Pancreas (tissue), 10 donors: ENCODE measurements around the gene KCNJ3. TPM values are rescaled to one million over a fixed set of nuclear protein-coding genes. Genes with fewer than 3 reads are reported as not detected.

ENCODE experiments used
- ATAC-seq, 4 donors: fragments of 200-7000 bp; cut with Tn5 transposase; one replicate each; pipeline versions ENCODE4 v1.8.0 to v1.9.1; 2020; ENCODE audit warnings: mild to moderate bottlenecking in 4 of 4, moderate library complexity in 4 of 4
- DNase-seq, 6 donors: peaks; one replicate each; pipeline ENCODE4 v3.0.0-alpha.2; 2020
- FAIRE-seq: peaks from 2 replicates; lab custom pipeline; 2012; peaks lifted over from hg19 to GRCh38; lab: Jason Lieb, UNC
- H3K27ac ChIP-seq, 4 donors: fragments of 200-600 bp; sonication (generic); 1 replicate in 3 of 4; 2 replicates in 1 of 4; pipeline versions ENCODE4 v1.5.0 to v1.8.0; 2020
- H3K27me3 ChIP-seq, 4 donors: fragments of 200-600 bp; one replicate each; pipeline ENCODE4 v1.8.0; 2021
- H3K36me3 ChIP-seq, 3 donors: fragments of 200-600 bp; sonication (generic) in 1 of 3; one replicate each; pipeline versions ENCODE4 v1.5.0 to v1.8.0; 2020 to 2021
- H3K4me1 ChIP-seq, 3 donors: fragments of 200-600 bp; one replicate each; pipeline ENCODE4 v1.8.0; 2021
- H3K4me3 ChIP-seq, 4 donors: fragments of 200-600 bp; sonication (generic) in 2 of 4; one replicate each; pipeline versions ENCODE4 v1.5.0 to v1.8.0; 2020 to 2021
- H3K9me3 ChIP-seq, 4 donors: fragments of 200-600 bp; one replicate each; pipeline ENCODE4 v1.8.0; 2021
- CTCF ChIP-seq, 4 donors: fragments of 200-600 bp; sonication (generic) in 3 of 4; IDR thresholded peaks; one replicate each; pipeline versions ENCODE4 v1.5.0 to v1.8.0; 2021; ENCODE audit warnings: antibody characterized with exemption in 4 of 4
- WGBS, 2 donors: extraction: QIAGEN DNeasy Blood & Tissue Kit; methylation state at CpG; one replicate each; pipeline ENCODE4 v1.1.7; 2013; 5-methylcytosine and 5-hydroxymethylcytosine counted together
- intact Hi-C, 3 donors: fragments of 100-400 bp; cut with DNase I; formaldehyde crosslinking; loops; one replicate each; pipeline versions ENCODE4 v1.11.1 to v1.14.2; 2022
- polyA plus RNA-seq, 2 donors: library from polyadenylated mRNA; stranded (reverse); fragments of 200-250 nt; gene quantifications; one replicate each; pipeline ENCODE4 v1.2.3, GENCODE V29; 2013
- total RNA-seq, 6 donors: library from RNA; stranded (reverse); fragmentation: NEBNext Ultra II Directional in 4 of 6; extraction: Animal tissue kit (Norgen Biotek cat#: 25700) in 4 of 6; gene quantifications; one replicate each; pipeline versions ENCODE4 v1.2.1 to v1.2.4, GENCODE V29; 2021 to 2023
- donor health status: healthy with polysubstance abuse.
- donor health status: DM: no; HTN: no; CAD: no; lungs with moderate emphysema.
- donor health status: DM: no; HTN: no; CAD: no.
- donor health status: control.
- donor health status: control.
- donor health status: Bipolar disorder and iron deficiency.
- donor health status: DM: yes; HTN: yes; CAD: no.
- donor health status: DM: no; HTN: no; CAD: no.
- donor health status: DM: no; HTN: no; CAD: no.
- donor health status: DM: yes; HTN: yes; CAD: no.

Gene KCNJ3
- total and polyA plus RNA-seq, 8 donors, result 0.66 to 3.1 (median 0.90) TPM

GRCh38 chr2:154700136-154700535, 1.6 kb downstream of the KCNJ3 start:
- no peak for TF ChIP-seq CTCF (IDR thresholded peaks at IDR 0.05)
- no peak for FAIRE-seq
- intact Hi-C loops, result no loop called here

GRCh38 chr2:154704991-154705390, 6.5 kb downstream of the KCNJ3 start:
- DNase-seq (no peak), FAIRE-seq (no peak), ATAC-seq (peak in 1 of 4 donors; percentile 36)
- TF ChIP-seq CTCF (IDR thresholded peaks at IDR 0.05), result no peak
- intact Hi-C loops, result no loop called here
- Histone ChIP-seq H3K4me3 (no peak overlapping the region), H3K9me3 (no peaks in the 10 kb centered on the region), H3K27ac (no peak overlapping the region), H3K27me3 (no peaks in the 10 kb centered on the region), H3K4me1 (no peaks in the 10 kb centered on the region), H3K36me3 (no peaks in the 10 kb centered on the region)
- WGBS, 2 donors, result 35 to 49% methylated on average over 4 of the region's 4 CpGs

More at GRCh38 chr2:154700136-154700535, 1.6 kb downstream of the KCNJ3 start:
- DNase-seq, result no peak
- peak in 2 of 4 donors; percentile 15 to 28 for ATAC-seq
- Histone ChIP-seq H3K36me3 (no peaks in the 10 kb centered on the region), H3K9me3 (no peaks in the 10 kb centered on the region), H3K4me1 (no peaks in the 10 kb centered on the region), H3K27me3 (no peaks in the 10 kb centered on the region), H3K27ac (no peak overlapping the region), H3K4me3 (peak overlapping the region in 2 of 4 donors; percentile 47 to 63)
- 32 to 55% methylated on average over 4 of the region's 4 CpGs for WGBS, 2 donors

- H3K36me3 ChIP-seq, result no peaks in the 10 kb centered on the region
- no peak for TF ChIP-seq CTCF (IDR thresholded peaks at IDR 0.05)
- intact Hi-C loops, result no loop called here
- no peaks in the 10 kb centered on the region for H3K27me3 ChIP-seq
- no peaks in the 10 kb centered on the region for H3K9me3 ChIP-seq
- H3K4me1 ChIP-seq, result no peaks in the 10 kb centered on the region
- FAIRE-seq (no peak), ATAC-seq (no peak), DNase-seq (no peak)
- 38 to 66% methylated on average over 1 of the region's 1 CpG for WGBS, 2 donors
- H3K27ac ChIP-seq, result no peak overlapping the region
- no peak overlapping the region for H3K4me3 ChIP-seq
Observed at GRCh38 chr2:154706660-154707059, 8.2 kb downstream of the KCNJ3 start.

GRCh38 chr2:154707994-154708575, 9.6 kb downstream of the KCNJ3 start:
- FAIRE-seq (no peak), ATAC-seq (no peak), DNase-seq (no peak)
- Histone ChIP-seq H3K27ac (no peak overlapping the region), H3K4me1 (no peaks in the 10 kb centered on the region), H3K36me3 (no peaks in the 10 kb centered on the region), H3K4me3 (no peak overlapping the region), H3K27me3 (no peaks in the 10 kb centered on the region), H3K9me3 (no peaks in the 10 kb centered on the region)
- intact Hi-C loops, result no loop called here
- WGBS, 2 donors, result 78 to 86% methylated on average over 3 of the region's 3 CpGs
- TF ChIP-seq CTCF (IDR thresholded peaks at IDR 0.05), result no peak

- 15 to 23% methylated on average over 3 of the region's 3 CpGs for WGBS, 2 donors
- no peaks in the 10 kb centered on the region for H3K27me3 ChIP-seq
- no peak overlapping the region for H3K27ac ChIP-seq
- no peaks in the 10 kb centered on the region for H3K9me3 ChIP-seq
- H3K36me3 ChIP-seq, result no peaks in the 10 kb centered on the region
- H3K4me1 ChIP-seq, result no peaks in the 10 kb centered on the region
- DNase-seq (no peak), ATAC-seq (peak in 1 of 4 donors; percentile 31), FAIRE-seq (no peak)
- no peak overlapping the region for H3K4me3 ChIP-seq
- TF ChIP-seq CTCF (IDR thresholded peaks at IDR 0.05), result no peak
- intact Hi-C loops, result no loop called here
Observed at GRCh38 chr2:154709215-154709614, 10.7 kb downstream of the KCNJ3 start.
